DND-41 (cell line): ENCODE data around the gene PCDHB3.

Experiments used
- ATAC-seq: fragments of 200-7000 bp; cut with Tn5 transposase; 3 replicates; pipeline ENCODE4 v1.9.1; 2021; ENCODE audit warnings: low read depth; ENCODE audit not compliant: insufficient read depth
- DNase-seq: peaks from one replicate; pipeline ENCODE4 v3.0.0-alpha.2; 2020
- H2AFZ ChIP-seq: 2 replicates; pipeline ENCODE4 v1.6.0; 2012; ENCODE audit warnings: low read depth, low read length
- H3K27ac ChIP-seq: 2 replicates; pipeline ENCODE4 v1.5.1; 2012; ENCODE audit warnings: low read length, inconsistent platforms
- H3K27me3 ChIP-seq: fragments of 200-600 bp; sonication (generic); 2 replicates; pipeline ENCODE4 v1.6.0; 2012; ENCODE audit warnings: low read length, mild to moderate bottlenecking, inconsistent platforms; ENCODE audit not compliant: insufficient read depth, poor library complexity
- H3K36me3 ChIP-seq: 2 replicates; pipeline ENCODE4 v1.5.1; 2012; ENCODE audit warnings: low read length, inconsistent platforms; ENCODE audit not compliant: insufficient read depth
- H3K4me1 ChIP-seq: 2 replicates; pipeline ENCODE4 v1.5.1; 2012; ENCODE audit warnings: mild to moderate bottlenecking, low read length; ENCODE audit not compliant: insufficient read depth
- H3K4me2 ChIP-seq: 2 replicates; pipeline ENCODE4 v1.6.0; 2012; ENCODE audit warnings: mild to moderate bottlenecking, moderate library complexity, low read length, inconsistent platforms; ENCODE audit not compliant: insufficient read depth
- H3K4me3 ChIP-seq, 2 experiments: fragments of 200-600 bp in 1 of 2; shearing (Covaris generic) in 1 of 2; 2 replicates each; pipeline ENCODE4 v1.5.1; 2012 to 2016; ENCODE audit warnings: inconsistent platforms in 2 of 2, low read length in 2 of 2, mild to moderate bottlenecking in 2 of 2, low read depth in 1 of 2, moderate library complexity in 1 of 2
- H3K79me2 ChIP-seq: 2 replicates; pipeline ENCODE4 v1.6.0; 2012; ENCODE audit warnings: low read length, inconsistent platforms; ENCODE audit not compliant: insufficient read depth
- H3K9ac ChIP-seq: 2 replicates; pipeline ENCODE4 v1.6.0; 2012; ENCODE audit warnings: low read depth, mild to moderate bottlenecking, inconsistent platforms, low read length, moderate library complexity
- H3K9me3 ChIP-seq: 2 replicates; pipeline ENCODE4 v1.5.1; 2012; ENCODE audit warnings: low read length, moderate library complexity, mild to moderate bottlenecking, inconsistent platforms; ENCODE audit not compliant: insufficient read depth, severe bottlenecking
- H4K20me1 ChIP-seq: 2 replicates; pipeline ENCODE4 v1.6.0; 2012; ENCODE audit warnings: low read length; ENCODE audit not compliant: insufficient read depth
- EZH2 ChIP-seq: IDR thresholded peaks from 3 replicates; pipeline ENCODE4 v1.6.1; 2012; ENCODE audit warnings: borderline replicate concordance, low read depth, mild to moderate bottlenecking, moderate library complexity, low read length, inconsistent platforms; ENCODE audit not compliant: severe bottlenecking
- TF ChIP-seq, protein P1 (sequence below): IDR thresholded peaks from 2 replicates; pipeline ENCODE4 v1.5.1; 2012; ENCODE audit warnings: borderline replicate concordance, low read length, moderate library complexity, mild to moderate bottlenecking; ENCODE audit not compliant: poor library complexity, severe bottlenecking; ENCODE audit errors: extremely low read depth

The PCDHB3 gene

DNA sequence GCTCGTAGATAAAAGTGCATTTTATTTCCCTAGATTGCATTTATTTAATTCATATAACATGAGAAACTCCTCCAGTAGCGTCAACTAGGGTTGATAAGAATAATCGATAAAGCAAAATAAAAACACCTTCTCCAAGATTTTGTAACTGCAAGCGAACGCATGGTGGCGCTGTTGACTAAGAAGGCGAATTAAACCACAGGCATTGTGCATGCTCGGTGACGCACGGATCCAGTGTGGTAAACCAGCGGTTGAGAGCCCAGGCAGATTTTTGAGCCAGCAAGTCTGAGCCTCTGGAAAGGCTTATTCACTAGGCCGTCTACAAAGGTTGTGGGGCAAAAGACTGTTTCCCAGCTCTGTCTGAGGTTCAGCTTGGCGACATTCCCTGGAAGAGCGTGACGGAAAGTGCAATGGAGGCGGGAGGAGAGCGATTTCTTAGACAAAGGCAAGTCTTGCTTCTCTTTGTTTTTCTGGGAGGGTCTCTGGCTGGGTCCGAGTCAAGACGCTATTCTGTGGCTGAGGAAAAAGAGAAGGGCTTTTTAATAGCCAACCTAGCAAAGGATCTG is at the start of gene PCDHB3:
Gene PCDHB3, plus strand, starts transcription at position 231 of the 563 bp plus-strand sequence. Its CDS starts 177 bp downstream, at position 408.
- Histone ChIP-seq H3K9ac (no peak within 1 kb of the TSS), H3K4me1 (no peaks in the 10 kb centered on the region), H3K9me3 (no peaks in the 10 kb centered on the region), H3K4me3 (no peak within 1 kb of the TSS), H3K36me3 (no peaks in the 10 kb centered on the region), H3K79me2 (no peaks in the 10 kb centered on the region), H4K20me1 (no peaks in the 10 kb centered on the region), H3K27ac (no peak within 1 kb of the TSS), H3K4me2 (no peak within 1 kb of the TSS), H3K27me3 (no peaks in the 10 kb centered on the region), H2AFZ (no peak within 1 kb of the TSS)
- TF ChIP-seq, protein P1, sequence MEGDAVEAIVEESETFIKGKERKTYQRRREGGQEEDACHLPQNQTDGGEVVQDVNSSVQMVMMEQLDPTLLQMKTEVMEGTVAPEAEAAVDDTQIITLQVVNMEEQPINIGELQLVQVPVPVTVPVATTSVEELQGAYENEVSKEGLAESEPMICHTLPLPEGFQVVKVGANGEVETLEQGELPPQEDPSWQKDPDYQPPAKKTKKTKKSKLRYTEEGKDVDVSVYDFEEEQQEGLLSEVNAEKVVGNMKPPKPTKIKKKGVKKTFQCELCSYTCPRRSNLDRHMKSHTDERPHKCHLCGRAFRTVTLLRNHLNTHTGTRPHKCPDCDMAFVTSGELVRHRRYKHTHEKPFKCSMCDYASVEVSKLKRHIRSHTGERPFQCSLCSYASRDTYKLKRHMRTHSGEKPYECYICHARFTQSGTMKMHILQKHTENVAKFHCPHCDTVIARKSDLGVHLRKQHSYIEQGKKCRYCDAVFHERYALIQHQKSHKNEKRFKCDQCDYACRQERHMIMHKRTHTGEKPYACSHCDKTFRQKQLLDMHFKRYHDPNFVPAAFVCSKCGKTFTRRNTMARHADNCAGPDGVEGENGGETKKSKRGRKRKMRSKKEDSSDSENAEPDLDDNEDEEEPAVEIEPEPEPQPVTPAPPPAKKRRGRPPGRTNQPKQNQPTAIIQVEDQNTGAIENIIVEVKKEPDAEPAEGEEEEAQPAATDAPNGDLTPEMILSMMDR = peak; percentile 41
- TF ChIP-seq EZH2 = no peak
- DNase-seq (peak; percentile 28), ATAC-seq (no peak)

DNA sequence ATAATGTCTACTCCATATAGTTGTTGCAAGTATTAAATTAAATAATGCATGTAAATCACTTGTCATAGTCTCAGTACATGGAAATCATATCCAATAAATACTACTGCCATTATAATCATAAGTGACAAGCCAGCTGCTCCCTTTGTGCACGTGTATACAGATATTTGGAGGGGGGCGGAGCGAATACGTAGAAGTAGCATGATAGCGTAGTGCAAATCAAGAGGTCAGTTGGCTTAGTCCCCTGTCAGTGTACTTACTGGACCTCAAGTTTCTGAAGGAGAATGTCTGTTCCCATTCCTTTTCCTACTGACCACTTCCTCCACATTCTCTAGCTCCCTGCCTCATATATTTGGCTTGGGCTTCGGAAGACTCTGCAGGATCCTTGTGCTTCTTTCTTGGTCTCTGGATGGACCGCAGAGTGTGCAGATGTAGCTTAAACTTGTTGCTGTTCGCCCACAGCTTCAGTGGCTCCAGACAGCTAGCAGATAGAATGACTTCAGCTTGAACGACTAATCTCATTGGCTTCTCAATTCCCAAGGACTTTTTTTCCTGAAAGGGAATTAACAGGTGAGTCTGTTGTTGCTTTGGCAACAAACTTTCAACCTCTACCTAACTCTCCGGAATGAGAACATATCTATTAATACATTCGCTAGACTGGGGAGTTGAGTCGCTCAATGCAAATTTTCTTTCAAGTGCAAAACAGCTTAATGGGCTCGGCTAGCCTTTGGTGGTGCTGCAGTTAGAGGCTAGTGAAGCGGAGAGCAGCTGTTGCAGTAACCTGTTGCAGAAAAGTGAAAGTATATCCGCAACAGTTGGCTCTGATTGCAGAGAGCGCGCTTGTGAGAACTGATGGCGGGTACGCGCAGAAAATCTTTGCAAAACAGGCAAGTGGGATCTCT is 49.4 kb upstream of the PCDHB3 start, which contains the start of gene PCDHB1:
Gene PCDHB1, plus strand, starts transcription at position 753 of the 899 bp plus-strand sequence. Its CDS starts 97 bp downstream, at position 850.
- no peak within 1 kb of the TSS for H3K4me3 ChIP-seq
- H3K27me3 ChIP-seq = no peaks in the 10 kb centered on the region
- no peaks in the 10 kb centered on the region for H4K20me1 ChIP-seq
- DNase-seq (no peak), ATAC-seq (no peak)
- H3K9ac ChIP-seq = no peak within 1 kb of the TSS
- H2AFZ ChIP-seq = no peak within 1 kb of the TSS
- TF ChIP-seq, protein P1 = no peak
- no peak for TF ChIP-seq EZH2
- no peaks in the 10 kb centered on the region for H3K4me1 ChIP-seq
- H3K9me3 ChIP-seq = no peaks in the 10 kb centered on the region
- no peak within 1 kb of the TSS for H3K4me2 ChIP-seq
- H3K79me2 ChIP-seq = no peaks in the 10 kb centered on the region
- H3K36me3 ChIP-seq = no peaks in the 10 kb centered on the region
- no peak within 1 kb of the TSS for H3K27ac ChIP-seq

DNA sequence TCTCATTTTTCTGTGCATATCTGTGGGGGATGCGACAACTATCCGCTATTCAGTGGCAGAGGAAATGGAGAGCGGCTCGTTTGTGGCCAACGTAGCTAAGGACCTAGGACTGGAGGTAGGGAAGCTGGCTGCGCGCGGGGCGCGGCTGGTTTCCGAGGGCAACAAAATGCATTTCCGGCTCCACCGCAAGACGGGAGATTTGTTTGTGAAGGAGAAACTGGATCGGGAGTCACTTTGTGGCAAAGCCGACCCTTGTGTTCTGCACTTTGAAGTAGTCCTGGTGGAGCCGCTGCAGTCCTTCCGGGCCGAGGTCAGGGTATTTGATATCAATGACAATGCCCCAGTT is 48.8 kb upstream of the PCDHB3 start:
- H3K9me3 ChIP-seq = no peaks in the 10 kb centered on the region
- TF ChIP-seq EZH2 = no peak
- TF ChIP-seq, protein P1 = no peak
- H3K27ac ChIP-seq = no peak overlapping the region
- H3K27me3 ChIP-seq = no peaks in the 10 kb centered on the region
- H3K9ac ChIP-seq = no peak overlapping the region
- ATAC-seq = no peak
- no peak overlapping the region for H3K4me2 ChIP-seq
- DNase-seq = no peak
- H3K36me3 ChIP-seq = no peaks in the 10 kb centered on the region
- no peaks in the 10 kb centered on the region for H4K20me1 ChIP-seq
- no peak overlapping the region for H2AFZ ChIP-seq
- no peaks in the 10 kb centered on the region for H3K4me1 ChIP-seq
- H3K4me3 ChIP-seq = no peak overlapping the region
- no peaks in the 10 kb centered on the region for H3K79me2 ChIP-seq
